NK-92 (cell line): ENCODE measurements around the gene DNAH12.

Experiments
- DNase-seq: peaks from one replicate; lab custom pipeline; 2025; ENCODE audit not compliant: unreplicated experiment; lab: John Stamatoyannopoulos, UW

The DNAH12 gene

DNA sequence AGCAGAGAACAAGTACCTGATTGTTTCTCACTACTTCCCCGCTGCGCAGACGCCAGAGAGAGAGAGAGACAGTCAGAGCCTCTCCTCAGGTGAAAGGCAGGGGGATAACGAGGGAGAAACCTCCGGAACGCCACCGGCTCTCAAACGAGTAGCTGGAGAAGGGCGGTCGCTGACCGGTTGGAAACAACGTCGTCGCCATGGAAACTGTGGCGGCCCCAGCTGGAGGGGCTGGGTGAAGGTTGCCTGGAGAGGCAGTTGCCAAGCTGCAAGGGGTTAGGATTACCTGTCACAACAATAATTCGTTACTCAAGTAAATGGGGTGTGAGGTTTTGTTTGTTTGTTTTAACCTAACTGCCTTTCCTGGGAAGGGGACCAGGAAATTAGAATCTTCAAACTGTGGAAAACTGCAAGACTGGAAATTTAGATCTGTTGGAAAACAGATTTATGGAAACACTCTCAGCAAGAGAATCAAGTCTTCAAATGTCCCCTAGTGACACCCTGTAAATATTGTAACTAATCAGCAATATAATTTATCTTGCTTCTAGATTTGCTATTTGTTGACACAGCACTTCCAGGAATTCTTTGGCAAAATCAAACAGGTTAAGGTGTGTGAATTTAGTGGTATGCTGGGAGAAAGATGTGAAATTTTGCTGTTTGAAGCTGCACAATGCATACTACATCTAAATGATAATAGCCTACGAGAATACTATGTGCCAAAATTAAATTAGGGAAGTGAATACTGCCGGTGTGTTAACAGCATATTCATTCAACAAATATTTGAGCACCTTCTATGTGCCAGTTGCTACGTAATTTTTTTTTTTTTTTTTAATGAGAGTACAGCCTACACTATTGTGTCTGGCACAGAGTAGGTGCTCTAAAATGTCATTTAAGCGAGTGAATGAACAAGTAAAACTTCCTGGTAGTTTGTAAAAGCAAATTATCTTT, at the start of gene DNAH12:
Gene DNAH12 (minus strand): TSS at position 164 of the 945 bp plus-strand sequence. CDS start 1,474 bp downstream, outside the sequence.
- DNase-seq = no peak

DNA sequence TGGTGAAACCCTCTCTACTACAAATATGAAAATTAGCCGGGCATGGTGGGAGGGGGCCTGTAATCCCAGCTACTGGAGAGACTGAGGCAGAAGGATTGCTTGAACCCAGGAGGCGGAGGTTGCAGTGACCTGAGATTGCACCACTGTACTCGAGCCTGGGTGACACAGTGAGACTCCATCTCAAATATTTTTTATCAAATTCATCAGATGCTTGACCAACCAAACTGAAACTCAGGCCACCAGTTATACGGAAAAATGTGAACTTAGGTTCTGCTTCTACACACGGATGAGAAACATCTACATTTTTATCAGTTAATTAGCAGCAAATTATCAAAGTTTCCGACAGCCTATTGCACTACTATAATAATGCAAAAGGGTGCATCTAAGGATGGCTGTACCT, 48.2 kb upstream of the DNAH12 start:
- no peak for DNase-seq

DNA sequence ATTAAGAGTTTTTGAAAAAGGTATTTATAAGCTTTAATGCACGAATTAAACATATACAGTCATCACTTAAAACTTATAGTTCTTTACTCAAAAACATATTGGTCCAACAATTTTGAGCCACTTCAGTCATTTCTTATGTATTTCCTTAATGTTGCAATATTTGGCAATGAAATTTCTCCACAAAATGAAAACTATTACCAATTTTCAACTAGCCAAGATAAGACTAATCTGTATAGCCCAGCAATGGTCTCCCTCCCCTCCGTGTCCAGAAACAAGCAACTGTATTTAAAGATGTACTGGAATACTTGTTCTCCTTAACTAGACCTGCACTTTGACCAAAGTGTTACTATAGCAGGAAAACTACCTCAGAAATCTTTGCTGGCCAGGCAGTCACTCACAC, 43.8 kb upstream of the DNAH12 start:
- DNase-seq = no peak

- no peak for DNase-seq
These were observed 42.6 kb upstream of the DNAH12 start for GRCh38 chr3:57586778-57587177.

GRCh38 chr3:57583544-57583943, 39.4 kb upstream of the DNAH12 start:
- DNase-seq = no peak

GRCh38 chr3:57582474-57583168, 38.5 kb upstream of the DNAH12 start:
- DNase-seq = no peak

DNA sequence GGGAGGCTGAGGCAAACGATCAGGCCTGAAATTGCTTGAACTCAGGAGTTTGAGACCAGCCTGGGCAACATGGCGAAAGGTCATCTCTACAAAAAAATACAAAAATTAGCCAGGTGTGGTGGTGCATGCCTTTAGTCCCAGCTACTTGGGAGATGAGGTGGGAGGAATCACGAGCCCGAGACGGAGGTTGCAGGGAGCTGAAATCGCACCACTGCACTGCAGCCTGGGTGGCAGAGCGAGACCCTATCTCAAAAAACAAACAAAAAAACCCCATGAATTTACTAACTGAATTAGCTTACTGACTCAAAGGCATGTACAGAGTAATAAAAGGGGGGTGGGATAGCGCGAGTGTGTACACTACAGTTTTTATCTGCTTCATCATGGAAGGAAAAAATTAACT, 33.7 kb upstream of the DNAH12 start:
- DNase-seq = no peak

DNA sequence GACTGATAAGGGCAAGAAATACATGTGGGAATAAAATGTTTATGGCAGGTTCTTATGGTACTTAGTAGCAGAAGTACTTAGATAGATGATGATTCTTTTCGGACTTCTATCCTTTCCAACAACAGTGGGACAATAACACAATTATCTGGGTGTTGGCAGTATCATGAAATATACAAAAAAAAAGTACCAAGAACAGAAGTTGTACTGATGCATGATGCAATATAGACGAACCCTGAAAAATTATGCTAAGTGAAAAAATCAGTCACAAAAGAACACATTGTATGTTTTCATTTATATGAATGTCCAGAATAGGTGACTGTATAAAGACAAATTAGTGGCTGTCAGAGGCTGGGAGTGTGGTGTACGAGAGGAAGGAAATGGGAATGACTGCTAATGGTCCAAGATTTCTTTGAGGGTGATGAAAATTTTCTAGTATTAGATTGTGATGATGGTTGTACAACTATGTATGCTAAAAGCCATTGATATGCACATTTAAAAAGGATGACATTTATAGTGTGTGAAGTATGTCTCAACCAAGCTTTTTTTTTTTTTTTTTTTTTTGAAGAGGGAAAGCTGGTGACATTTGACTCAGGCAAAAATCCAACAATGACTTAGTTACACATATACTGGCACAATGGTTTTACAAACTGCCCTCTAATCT, 32.0 kb upstream of the DNAH12 start:
- DNase-seq = no peak

- DNase-seq = no peak
These were observed 28.0 kb upstream of the DNAH12 start for GRCh38 chr3:57572096-57572495.

DNA sequence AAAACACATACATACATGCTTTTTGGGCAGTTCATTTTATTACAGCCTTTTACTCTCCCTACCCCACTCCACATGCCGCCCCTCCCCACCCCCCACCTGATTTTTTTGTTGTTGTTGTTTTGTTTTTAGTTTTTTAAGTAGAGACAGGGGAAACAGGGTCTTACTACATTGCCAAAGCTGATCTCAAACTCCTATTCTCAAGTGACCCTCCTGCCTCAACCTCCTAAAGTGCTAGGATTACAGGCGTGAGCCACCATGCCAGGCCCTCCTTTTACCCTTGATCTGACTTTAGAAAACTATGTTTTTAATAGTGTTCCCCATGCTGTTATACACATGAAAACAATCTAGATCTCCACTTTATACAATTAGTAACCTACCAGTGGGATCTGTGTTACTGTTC, 26.7 kb upstream of the DNAH12 start:
- no peak for DNase-seq

DNA sequence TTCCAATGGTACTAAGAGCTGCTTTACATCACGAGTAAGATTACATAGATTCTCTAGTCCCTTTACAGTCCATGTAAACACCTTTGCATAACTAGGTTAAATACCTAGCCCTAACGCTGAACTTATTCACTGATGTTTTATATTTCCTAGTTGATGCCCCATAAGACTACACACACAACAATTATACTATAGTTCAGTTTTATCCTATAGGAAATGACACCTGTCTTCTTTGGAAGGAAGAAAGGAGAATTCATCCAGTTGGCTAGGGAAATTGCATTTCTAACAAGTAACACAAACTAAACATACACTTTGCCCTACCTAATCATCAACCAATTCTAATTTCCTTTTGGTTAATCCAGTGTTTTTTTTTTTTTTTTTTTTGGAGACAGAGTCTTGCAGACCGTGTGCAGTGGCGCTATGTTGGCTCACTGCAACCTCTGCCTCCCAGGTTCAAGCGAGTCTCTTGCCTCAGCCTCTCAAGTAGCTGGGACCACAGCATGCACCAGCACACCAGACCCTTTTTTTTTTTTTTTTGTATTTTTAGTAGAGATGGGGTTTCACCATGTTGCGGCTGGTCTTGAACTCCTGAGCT, 25.8 kb upstream of the DNAH12 start:
- no peak for DNase-seq

GRCh38 chr3:57559526-57559925, 15.4 kb upstream of the DNAH12 start:
- DNase-seq = no peak

GRCh38 chr3:57557085-57557537, 13.0 kb upstream of the DNAH12 start:
- DNase-seq = no peak

DNA sequence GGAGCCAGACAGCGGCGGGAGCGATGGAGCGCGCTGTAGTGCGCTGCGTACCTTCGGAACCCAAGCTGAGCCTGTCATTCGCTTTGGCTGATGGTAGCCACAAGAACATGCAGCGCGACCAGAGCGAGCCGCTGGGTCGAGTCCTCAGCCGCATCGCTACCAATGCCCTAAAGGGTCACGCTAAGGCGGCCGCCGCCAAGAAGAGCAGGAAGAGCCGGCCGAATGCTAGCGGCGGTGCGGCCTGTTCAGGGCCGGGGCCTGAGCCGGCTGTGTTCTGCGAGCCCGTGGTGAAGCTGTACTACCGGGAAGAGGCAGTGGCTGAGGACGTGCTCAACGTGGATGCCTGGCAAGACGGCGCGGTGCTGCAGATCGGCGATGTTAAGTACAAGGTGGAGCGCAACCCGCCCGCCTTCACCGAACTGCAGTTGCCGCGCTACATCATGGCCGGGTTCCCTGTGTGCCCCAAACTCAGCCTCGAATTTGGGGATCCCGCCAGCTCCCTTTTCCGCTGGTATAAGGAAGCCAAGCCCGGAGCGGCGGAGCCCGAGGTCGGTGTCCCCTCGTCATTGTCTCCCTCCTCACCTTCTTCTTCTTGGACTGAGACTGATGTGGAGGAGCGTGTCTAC, 12.4 kb upstream of the DNAH12 start:
- DNase-seq = no peak

DNA sequence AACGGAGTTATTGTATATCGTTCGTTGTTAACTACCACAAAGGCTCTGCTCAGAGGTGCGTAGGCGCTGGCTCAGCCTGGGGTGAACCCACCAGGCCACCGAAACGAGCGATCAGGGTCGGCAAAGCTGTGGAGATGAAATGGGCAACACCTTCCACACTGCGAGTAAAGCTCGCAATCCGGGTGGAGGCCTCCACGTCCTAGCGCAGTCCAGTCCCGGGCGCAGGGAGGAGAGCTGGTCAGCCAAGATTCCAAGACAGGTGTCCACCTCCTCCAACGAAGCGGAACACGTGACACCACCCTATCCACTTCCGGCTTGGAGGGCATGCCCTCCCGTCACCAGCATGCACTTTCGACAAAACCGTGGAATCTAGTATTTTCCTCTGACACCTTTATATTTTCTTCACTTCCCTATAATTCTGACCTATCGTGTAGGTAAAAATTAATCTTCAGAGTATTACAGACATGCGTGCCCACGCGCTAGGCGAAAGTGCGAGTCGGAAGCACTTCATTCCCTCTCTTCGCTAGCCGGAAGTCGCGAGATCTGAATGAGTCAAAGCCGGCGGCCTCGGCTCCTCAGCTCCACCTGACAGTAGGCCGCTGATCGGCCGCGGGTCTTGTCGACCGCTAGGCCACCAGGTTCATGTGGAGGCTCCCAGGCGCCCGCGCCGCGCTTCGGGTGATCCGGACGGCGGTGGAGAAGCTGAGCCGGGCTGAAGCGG, 11.8 kb upstream of the DNAH12 start, which contains the start of gene PDE12:
Gene PDE12 (plus strand): TSS at position 537 of the 721 bp plus-strand sequence. CDS start 106 bp downstream, at position 643.
- DNase-seq = peak; percentile 6

GRCh38 chr3:57555306-57555705, 11.2 kb upstream of the DNAH12 start:
- no peak for DNase-seq

- DNase-seq = no peak
These were observed 2.5 kb upstream of the DNAH12 start for GRCh38 chr3:57546616-57547015.

DNA sequence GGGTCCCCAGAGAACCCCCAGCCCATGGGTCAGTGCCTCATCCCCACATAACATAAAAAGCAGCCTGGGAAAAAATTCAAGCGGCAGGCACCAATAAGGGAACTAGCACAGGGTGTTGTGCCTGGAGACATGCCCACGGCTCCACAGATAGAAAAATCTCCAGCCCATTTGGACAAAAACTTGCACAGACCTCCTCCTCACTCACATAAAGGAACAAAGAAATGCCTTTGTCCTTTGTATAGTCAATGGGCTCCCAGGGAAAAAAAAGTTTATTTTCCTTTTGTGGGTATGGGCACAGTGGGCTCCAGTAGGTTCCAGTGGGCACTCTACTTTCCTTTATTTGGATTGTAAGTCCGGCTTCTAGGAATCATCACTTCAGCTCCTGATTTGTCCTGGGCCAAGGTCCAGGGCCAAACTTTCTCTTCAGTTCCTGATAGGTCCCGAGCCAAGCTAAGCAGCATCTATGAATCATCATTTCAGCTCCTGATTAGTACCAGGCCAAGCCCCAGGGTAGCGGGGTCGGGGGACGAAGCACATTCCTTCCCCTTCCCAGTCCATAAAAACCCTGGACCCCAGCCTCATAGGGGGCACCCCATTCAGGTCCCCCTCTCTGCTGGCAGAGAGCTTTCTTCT, 1.6 kb upstream of the DNAH12 start:
- DNase-seq = no peak

DNA sequence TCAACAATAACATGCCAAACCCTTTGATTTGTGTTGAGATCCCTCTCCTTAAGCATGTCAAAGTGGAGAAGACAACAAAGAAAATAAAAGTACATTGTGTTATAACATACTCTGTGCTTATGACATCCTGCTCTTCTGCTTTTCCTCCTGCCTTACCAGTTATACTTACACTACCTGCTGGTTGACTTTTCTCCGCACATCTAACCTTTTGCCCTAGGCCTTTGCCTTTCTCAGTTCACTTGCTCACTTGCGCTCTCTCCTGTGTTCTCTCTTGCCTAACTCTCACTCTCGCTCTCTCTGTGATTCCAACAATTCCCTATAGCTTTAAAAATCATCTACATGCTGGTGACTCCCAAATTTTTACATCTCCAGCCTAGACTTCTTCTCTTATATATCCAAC, 5.7 kb downstream of the DNAH12 start:
- no peak for DNase-seq
